Gastroesophageal sphincter (tissue), 3 donors: Measurements from ENCODE around the gene ZBTB46.

Source experiments
- CTCF ChIP-seq, 4 experiments: fragments of 200-600 bp in 2 of 4; fragments of 450-650 bp in 2 of 4; sonication (generic) in 1 of 4; IDR thresholded peaks; one replicate each; pipeline ENCODE4 v1.5.1; 2017 to 2019; ENCODE audit warnings: antibody characterized with exemption in 4 of 4, mild to moderate bottlenecking in 2 of 4, moderate library complexity in 2 of 4
- POLR2A ChIP-seq, 2 donors: fragments of 450-650 bp; IDR thresholded peaks; one replicate each; pipeline ENCODE4 v1.6.1; 2017; ENCODE audit warnings: antibody characterized with exemption in 2 of 2, mild to moderate bottlenecking in 2 of 2, moderate library complexity in 1 of 2

- no peak for TF ChIP-seq CTCF (IDR thresholded peaks at IDR 0.05)
- no peak for TF ChIP-seq POLR2A (IDR thresholded peaks at IDR 0.05)
Observed at GRCh38 chr20:63828951-63829350, 2.1 kb downstream of the ZBTB46 start.
